Gastrocnemius medialis (tissue), 4 donors: Measurements from ENCODE around the gene CRTAC1. TPM values are rescaled to one million over a fixed set of nuclear protein-coding genes. Genes with fewer than 3 reads are reported as not detected.

Source experiments
- ATAC-seq, 2 donors: fragments of 150-250 bp; one replicate each; pipeline ENCODE4 v1.9.1; 2016
- DNase-seq, 2 donors: peaks; one replicate each; pipeline ENCODE4 v3.0.0-alpha.2; 2019
- H3K27ac ChIP-seq, 4 donors: fragments of 200-600 bp; sonication (generic); 1 replicate in 1 of 4; 2 replicates in 3 of 4; pipeline ENCODE4 v1.5.1; 2016 to 2018; ENCODE audit warnings: mild to moderate bottlenecking in 2 of 4, moderate library complexity in 1 of 4
- H3K27me3 ChIP-seq, 3 donors: fragments of 200-600 bp; sonication (generic) in 2 of 3; 1 replicate in 1 of 3; 2 replicates in 2 of 3; pipeline versions ENCODE4 v1.5.1 to v1.6.0; 2016 to 2019; ENCODE audit warnings: mild to moderate bottlenecking in 1 of 3, moderate library complexity in 1 of 3
- H3K36me3 ChIP-seq, 2 donors: fragments of 200-600 bp; sonication (generic) in 1 of 2; one replicate each; pipeline ENCODE4 v1.5.1; 2017 to 2018
- H3K4me1 ChIP-seq, 2 donors: fragments of 200-600 bp; sonication (generic) in 1 of 2; one replicate each; pipeline ENCODE4 v1.5.1; 2016 to 2017; ENCODE audit warnings: mild to moderate bottlenecking in 2 of 2
- H3K4me3 ChIP-seq, 4 donors: fragments of 200-600 bp; sonication (generic) in 3 of 4; 1 replicate in 1 of 4; 2 replicates in 3 of 4; pipeline ENCODE4 v1.5.1; 2016 to 2019; ENCODE audit warnings: mild to moderate bottlenecking in 2 of 4
- H3K9me3 ChIP-seq, 3 donors: fragments of 200-600 bp; sonication (generic) in 2 of 3; 1 replicate in 1 of 3; 2 replicates in 2 of 3; pipeline ENCODE4 v1.5.1; 2016 to 2019
- CTCF ChIP-seq, 5 experiments: fragments of 450-650 bp in 3 of 5; fragments of 200-600 bp in 2 of 5; sonication (generic) in 2 of 5; IDR thresholded peaks in 4 of 5; conservative IDR thresholded peaks in 1 of 5; 1 replicate in 4 of 5; 2 replicates in 1 of 5; pipeline ENCODE4 v1.5.1; 2016 to 2019; ENCODE audit warnings: antibody characterized with exemption in 5 of 5, mild to moderate bottlenecking in 3 of 5, moderate library complexity in 3 of 5
- POLR2A ChIP-seq, 2 donors: fragments of 450-650 bp; IDR thresholded peaks; one replicate each; pipeline ENCODE4 v1.6.1; 2017; ENCODE audit warnings: antibody characterized with exemption in 2 of 2, mild to moderate bottlenecking in 2 of 2, moderate library complexity in 2 of 2
- in situ Hi-C, 4 donors: fragments of 200-750 bp; cut with MboI; loops; one replicate each; pipeline versions ENCODE4 v1.15.0 to v1.8.0; 2017; ENCODE audit warnings: low sequenced_read_pairs in 4 of 4
- intact Hi-C: fragments of 100-400 bp; cut with DNase I; formaldehyde crosslinking; loops from one replicate; pipeline ENCODE4 v1.15.1; 2023; ENCODE audit warnings: low total_unique reads
- total RNA-seq, 4 donors: library from RNA; depleted of rRNA; stranded (reverse); fragments of >200 nt; gene quantifications; one replicate each; pipeline versions ENCODE4 v1.1.0 to v1.2.3, GENCODE V29; 2016

The CRTAC1 gene
- total RNA-seq, 4 donors from 2014 or later, result 0.16 to 3.9 (median 0.56) TPM; not detected in 1

GRCh38 chr10:97924678-97925077 lies 105.7 kb downstream of the CRTAC1 start:
- no peaks in the 10 kb centered on the region for H3K36me3 ChIP-seq
- peaks cover 0 to 6% (median 0%) of the 10 kb centered on the region in 3 donors for H3K27me3 ChIP-seq
- TF ChIP-seq POLR2A (IDR thresholded peaks at IDR 0.05), result no peak
- TF ChIP-seq CTCF (IDR thresholded peaks at IDR 0.05 in 4 of 5, conservative IDR thresholded peaks at IDR 0.05 in 1 of 5), result no peak
- no peak for DNase-seq
- H3K27ac ChIP-seq, result no peak overlapping the region
- no peak for ATAC-seq
- H3K9me3 ChIP-seq, result no peaks in the 10 kb centered on the region
- in situ Hi-C loops, result no loop called here
- H3K4me1 ChIP-seq, result no peaks in the 10 kb centered on the region
- H3K4me3 ChIP-seq, result no peak overlapping the region
- intact Hi-C loops, result no loop called here

DNA sequence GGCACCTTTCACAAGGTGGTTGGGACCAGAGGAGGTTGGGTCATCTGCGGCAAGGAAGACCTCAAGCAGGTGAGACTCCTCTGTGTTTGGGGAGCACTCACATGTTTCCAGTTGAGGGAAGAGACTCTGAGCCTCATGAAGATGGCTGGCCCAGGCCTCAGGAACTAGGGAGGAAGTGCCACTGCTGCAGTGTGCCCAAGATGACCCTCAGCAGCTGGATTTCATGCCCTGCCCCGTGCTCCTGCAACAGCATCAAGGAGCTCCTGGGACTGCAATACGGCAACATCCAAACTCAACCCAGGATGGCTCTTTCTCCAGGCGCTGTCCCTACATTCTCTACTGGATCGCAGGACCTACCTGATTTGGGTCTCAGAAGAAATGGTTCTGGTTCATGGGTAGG lies 106.9 kb downstream of the CRTAC1 start:
- Histone ChIP-seq H3K27me3 (peaks cover 0 to 6% (median 0%) of the 10 kb centered on the region in 3 donors), H3K36me3 (no peaks in the 10 kb centered on the region), H3K4me1 (no peaks in the 10 kb centered on the region), H3K27ac (no peak overlapping the region), H3K4me3 (no peak overlapping the region), H3K9me3 (no peaks in the 10 kb centered on the region)
- in situ Hi-C loops, result no loop called here
- DNase-seq (no peak), ATAC-seq (no peak)
- TF ChIP-seq POLR2A (IDR thresholded peaks at IDR 0.05), result no peak
- TF ChIP-seq CTCF (IDR thresholded peaks at IDR 0.05 in 4 of 5, conservative IDR thresholded peaks at IDR 0.05 in 1 of 5), result no peak
- intact Hi-C loops, result no loop called here

DNA sequence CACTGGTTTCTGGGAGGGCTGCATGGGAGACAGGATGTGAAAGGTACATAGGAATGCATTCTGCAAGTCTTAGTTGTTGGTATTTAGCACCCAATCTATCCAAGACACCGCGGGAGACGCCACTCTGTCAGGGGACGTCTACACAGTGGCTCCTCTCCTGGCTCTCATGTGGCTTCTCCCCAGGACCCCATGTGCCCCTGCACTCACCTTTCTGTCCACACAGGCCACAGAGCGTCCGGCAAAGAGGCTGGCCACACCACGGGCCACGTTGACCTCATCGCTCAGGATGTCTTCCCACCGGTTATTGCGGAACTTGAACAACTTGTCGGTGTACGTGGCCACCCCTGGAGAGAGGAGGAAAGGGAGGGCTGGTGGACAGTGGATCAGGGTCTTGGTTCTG lies 107.4 kb downstream of the CRTAC1 start:
- intact Hi-C loops (no loop called here), in situ Hi-C loops (no loop called here)
- no peaks in the 10 kb centered on the region for H3K36me3 ChIP-seq
- H3K9me3 ChIP-seq, result no peaks in the 10 kb centered on the region
- H3K27me3 ChIP-seq, result peaks cover 0 to 6% (median 0%) of the 10 kb centered on the region in 3 donors
- H3K4me1 ChIP-seq, result no peaks in the 10 kb centered on the region
- no peak for DNase-seq
- H3K27ac ChIP-seq, result no peak overlapping the region
- TF ChIP-seq POLR2A (IDR thresholded peaks at IDR 0.05) (no peak), CTCF (IDR thresholded peaks at IDR 0.05 in 4 of 5, conservative IDR thresholded peaks at IDR 0.05 in 1 of 5) (no peak)
- H3K4me3 ChIP-seq, result no peak overlapping the region
- ATAC-seq, result no peak

- intact Hi-C loops (no loop called here), in situ Hi-C loops (no loop called here)
- no peak overlapping the region for H3K4me3 ChIP-seq
- no peak for DNase-seq
- peaks cover 0 to 2% (median 0%) of the 10 kb centered on the region in 3 donors for H3K27me3 ChIP-seq
- H3K9me3 ChIP-seq, result no peaks in the 10 kb centered on the region
- TF ChIP-seq POLR2A (IDR thresholded peaks at IDR 0.05) (no peak), CTCF (IDR thresholded peaks at IDR 0.05 in 4 of 5, conservative IDR thresholded peaks at IDR 0.05 in 1 of 5) (no peak)
- H3K4me1 ChIP-seq, result no peaks in the 10 kb centered on the region
- no peak overlapping the region for H3K27ac ChIP-seq
- no peak for ATAC-seq
- H3K36me3 ChIP-seq, result no peaks in the 10 kb centered on the region
Measured at GRCh38 chr10:97922022-97922758, 108.2 kb downstream of the CRTAC1 start.
